ENCODE data around the gene FMO4. TPM values are rescaled to one million over a fixed set of nuclear protein-coding genes. Genes with fewer than 3 reads are reported as not detected.

Gene FMO4
- total RNA-seq = 0.98 TPM

- intact Hi-C loops (cut with DNase I) = loop anchor here (5.0 kb wide), 1 partner anchor 67 kb away; the partner anchor contains the start of gene FMO1
- H3K27ac ChIP-seq = peak within 1 kb of the TSS; percentile 69
These were observed at the start of gene FMO4 for GRCh38 chr1:171313835-171314320. TSS of gene FMO4 (plus strand) at chr1:171314183. CDS start at chr1:171319826, 5,643 bp downstream.

GRCh38 chr1:171265686-171266085, 48.3 kb upstream of the FMO4 start:
- intact Hi-C loops (cut with DNase I) = no loop called here
- H3K27ac ChIP-seq = no peak overlapping the region

More at GRCh38 chr1:171313835-171314320, at the start of gene FMO4:
- no peaks in the 10 kb centered on the region for H3K27me3 ChIP-seq
- DNase-seq (ENCODE audit: extremely low spot score in 2 of 2) = peak in 1 of 2 donors; percentile 98
- H3K9me3 ChIP-seq = no peaks in the 10 kb centered on the region
- peak; percentile 71 to 91 (median 84) for TF ChIP-seq CTCF (IDR thresholded peaks at IDR 0.05)
- TF ChIP-seq POLR2AphosphoS5 (IDR thresholded peaks at IDR 0.05; ENCODE audit: insufficient read depth in 1 of 2, low read depth in 1 of 2) = peak; percentile 40 to 99
- no peak for TF ChIP-seq POLR2A (IDR thresholded peaks at IDR 0.05)
- peaks cover 0 to 2% of the 10 kb centered on the region in 2 donors for H3K36me3 ChIP-seq
- peak within 1 kb of the TSS; percentile 22 to 23 for H3K4me3 ChIP-seq
- peaks cover 11% of the 10 kb centered on the region for H3K4me1 ChIP-seq

DNA sequence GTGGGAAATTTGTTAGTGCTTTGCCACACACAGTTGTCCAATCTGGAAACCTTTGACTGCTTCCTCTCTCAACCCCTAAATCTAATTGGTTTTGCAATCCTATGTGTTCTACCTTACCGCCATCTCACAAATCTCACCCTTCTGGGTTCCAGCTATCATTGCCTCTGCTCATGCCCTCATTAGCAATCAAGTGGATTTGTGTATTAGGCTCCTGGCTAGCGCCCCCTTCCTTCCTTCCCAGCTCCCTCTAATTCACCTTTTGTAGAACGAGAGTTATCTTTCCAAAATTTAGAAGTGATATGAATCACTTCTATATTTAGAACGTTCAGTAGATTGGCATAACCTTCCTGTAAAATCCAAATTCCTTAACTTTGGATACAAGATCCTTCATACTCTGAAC, 47.1 kb upstream of the FMO4 start:
- intact Hi-C loops (cut with DNase I) = no loop called here

More at GRCh38 chr1:171265686-171266085, 48.3 kb upstream of the FMO4 start:
- H3K4me3 ChIP-seq = no peak overlapping the region
- no peak for DNase-seq (ENCODE audit: extremely low spot score in 2 of 2)
- no peak for TF ChIP-seq CTCF (IDR thresholded peaks at IDR 0.05)
- no peak for TF ChIP-seq POLR2AphosphoS5 (IDR thresholded peaks at IDR 0.05; ENCODE audit: insufficient read depth in 1 of 2, low read depth in 1 of 2)
- H3K27me3 ChIP-seq = no peaks in the 10 kb centered on the region
- peaks cover 16% of the 10 kb centered on the region for H3K4me1 ChIP-seq
- H3K36me3 ChIP-seq = no peaks in the 10 kb centered on the region
- no peaks in the 10 kb centered on the region for H3K9me3 ChIP-seq

DNA sequence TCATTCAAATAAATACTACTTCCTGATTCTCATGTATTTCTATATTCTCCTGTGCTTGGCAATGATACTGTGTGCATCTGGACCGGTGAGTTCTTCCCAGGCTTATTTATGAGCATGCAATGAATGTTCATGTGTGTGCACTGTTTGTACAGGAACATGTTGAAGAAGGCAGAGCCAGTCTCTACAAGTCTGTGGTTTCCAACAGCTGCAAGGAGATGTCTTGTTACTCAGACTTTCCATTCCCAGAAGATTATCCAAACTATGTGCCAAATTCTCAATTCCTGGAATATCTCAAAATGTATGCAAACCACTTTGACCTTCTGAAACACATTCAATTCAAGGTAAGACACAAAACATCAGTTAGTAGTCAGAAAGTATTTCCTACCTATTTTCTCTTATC, 46.6 kb upstream of the FMO4 start:
- H3K27ac ChIP-seq = no peak overlapping the region
- no peak for DNase-seq (ENCODE audit: extremely low spot score in 2 of 2)

More for the DNA sequence above, 47.1 kb upstream of the FMO4 start:
- Histone ChIP-seq H3K4me1 (peaks cover 16% of the 10 kb centered on the region), H3K27me3 (no peaks in the 10 kb centered on the region), H3K27ac (no peak overlapping the region), H3K36me3 (no peaks in the 10 kb centered on the region), H3K4me3 (no peak overlapping the region), H3K9me3 (no peaks in the 10 kb centered on the region)
- DNase-seq (ENCODE audit: extremely low spot score in 2 of 2) = no peak
- TF ChIP-seq POLR2AphosphoS5 (IDR thresholded peaks at IDR 0.05; ENCODE audit: insufficient read depth in 1 of 2, low read depth in 1 of 2) (no peak), POLR2A (IDR thresholded peaks at IDR 0.05) (no peak), CTCF (IDR thresholded peaks at IDR 0.05) (no peak)

More for the DNA sequence above, 46.6 kb upstream of the FMO4 start:
- no peaks in the 10 kb centered on the region for H3K36me3 ChIP-seq
- H3K4me3 ChIP-seq = no peak overlapping the region
- H3K27me3 ChIP-seq = no peaks in the 10 kb centered on the region
- peaks cover 16% of the 10 kb centered on the region for H3K4me1 ChIP-seq
- no peaks in the 10 kb centered on the region for H3K9me3 ChIP-seq
- intact Hi-C loops (cut with DNase I) = no loop called here
- TF ChIP-seq POLR2AphosphoS5 (IDR thresholded peaks at IDR 0.05; ENCODE audit: insufficient read depth in 1 of 2, low read depth in 1 of 2) (peak in 1 of 2 donors; percentile 71), CTCF (IDR thresholded peaks at IDR 0.05) (no peak), POLR2A (IDR thresholded peaks at IDR 0.05) (no peak)
